ENCODE data around the gene TBC1D2.
A peak's percentile ranks its signal among the peaks of the same experiment; 100 is the strongest.
"Not testable (repeated sequence)": the region's sequence is repeated elsewhere in the genome, so short reads cannot be mapped to it uniquely, and the experiment has no call there.

Gene TBC1D2

DNA sequence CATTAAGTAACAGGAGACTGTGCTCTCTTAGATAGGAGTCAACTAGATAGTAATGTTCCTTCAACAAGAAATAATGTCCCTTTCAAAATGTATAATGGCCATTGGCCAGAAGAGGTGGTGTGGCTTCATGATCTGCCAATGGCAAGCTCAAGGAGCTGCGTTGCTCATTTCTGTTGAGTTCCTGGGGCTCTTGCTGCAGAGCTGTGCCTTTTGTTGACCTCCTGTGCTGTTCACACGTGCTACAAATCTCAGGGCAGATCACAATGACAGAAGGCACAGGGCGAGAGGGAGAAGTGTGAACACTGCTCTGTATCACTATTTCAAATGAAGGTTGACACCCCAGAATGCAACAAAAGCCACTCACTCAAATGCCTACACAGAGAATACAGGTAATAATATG lies 16.0 kb upstream of the TBC1D2 start:
- no peak for DNase-seq

DNA sequence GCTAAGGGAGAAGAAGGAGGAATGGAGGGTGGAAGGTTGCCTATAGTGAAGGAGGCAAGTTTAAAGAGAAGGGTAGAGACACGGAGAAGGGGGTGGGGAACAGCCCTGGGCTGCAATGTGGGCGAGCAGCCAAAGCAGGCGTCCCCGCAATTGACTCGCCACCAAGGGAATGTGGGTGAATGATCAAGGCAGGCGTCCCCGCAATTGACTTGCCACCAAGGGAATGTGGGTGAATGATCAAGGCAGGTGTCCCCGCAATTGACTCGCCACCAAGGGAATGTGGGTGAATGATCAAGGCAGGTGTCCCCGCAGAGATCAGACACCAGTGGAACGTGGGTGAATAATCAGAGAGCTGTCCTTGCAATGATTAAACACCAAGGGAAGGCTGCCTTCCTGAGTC lies 14.8 kb upstream of the TBC1D2 start:
- DNase-seq: not testable (repeated sequence)

DNA sequence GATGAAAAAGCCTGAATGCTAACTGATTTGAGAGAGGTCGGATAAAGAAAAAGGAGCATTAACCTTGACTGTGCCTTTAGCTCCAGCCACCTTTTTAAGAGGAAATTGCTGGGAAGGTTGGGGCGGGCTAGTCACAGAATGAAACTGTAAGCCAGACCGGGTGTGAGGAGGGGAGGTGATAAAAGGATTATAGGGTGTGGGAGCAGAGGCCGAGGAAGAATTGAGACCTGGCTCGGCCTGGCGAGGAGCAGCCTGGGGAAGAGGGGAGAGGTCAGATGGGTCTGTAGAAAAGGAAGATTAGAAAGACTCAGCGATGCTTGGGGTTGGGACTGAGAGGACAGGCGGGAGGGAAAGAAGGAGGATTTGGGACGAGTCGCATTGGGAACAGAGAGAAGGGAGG lies 14.2 kb upstream of the TBC1D2 start:
- not testable (repeated sequence) for DNase-seq

DNA sequence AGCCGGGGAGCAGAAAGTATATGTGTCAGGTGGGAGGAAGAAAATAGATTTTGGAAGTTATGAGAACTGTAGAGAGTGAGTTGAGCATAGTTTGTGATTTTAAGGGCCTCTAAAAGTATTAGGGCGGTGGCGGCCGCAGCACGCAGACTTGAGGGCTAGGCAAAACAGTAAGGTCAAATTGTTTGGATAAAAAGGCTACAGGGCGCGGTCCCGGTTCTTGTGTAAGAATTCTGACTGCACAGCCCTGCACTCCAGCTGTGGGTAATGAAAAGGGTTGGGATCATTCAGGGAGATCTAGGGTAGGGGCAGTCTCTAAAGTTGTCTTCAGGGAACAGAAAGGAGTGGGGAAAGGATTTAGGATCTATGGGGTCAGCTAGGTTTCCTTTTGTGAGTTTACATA lies 12.1 kb upstream of the TBC1D2 start:
- DNase-seq: not testable (repeated sequence)

DNA sequence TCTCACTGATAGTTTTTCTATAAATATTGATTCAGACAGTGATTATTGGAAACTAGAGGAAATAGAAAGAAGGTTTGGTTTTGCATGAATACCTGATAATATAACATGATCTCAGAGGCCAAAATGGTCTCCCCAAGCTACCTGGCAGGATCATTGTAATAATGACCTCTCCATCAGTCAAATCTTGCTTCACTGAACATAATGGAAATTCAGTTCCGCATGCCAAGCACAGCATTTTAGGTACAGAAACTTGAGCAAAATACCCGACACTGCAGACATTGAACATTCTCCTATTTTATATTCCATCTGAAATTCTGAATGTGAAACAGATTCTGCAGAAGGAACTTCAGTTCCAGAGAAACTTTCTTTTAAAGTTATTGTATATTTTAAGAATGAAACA lies 9.1 kb upstream of the TBC1D2 start:
- DNase-seq: no peak

GRCh38 chr9:98263482-98264357 lies 8.3 kb upstream of the TBC1D2 start:
- peak in 1 of 2 experiments; percentile 62 for DNase-seq

DNA sequence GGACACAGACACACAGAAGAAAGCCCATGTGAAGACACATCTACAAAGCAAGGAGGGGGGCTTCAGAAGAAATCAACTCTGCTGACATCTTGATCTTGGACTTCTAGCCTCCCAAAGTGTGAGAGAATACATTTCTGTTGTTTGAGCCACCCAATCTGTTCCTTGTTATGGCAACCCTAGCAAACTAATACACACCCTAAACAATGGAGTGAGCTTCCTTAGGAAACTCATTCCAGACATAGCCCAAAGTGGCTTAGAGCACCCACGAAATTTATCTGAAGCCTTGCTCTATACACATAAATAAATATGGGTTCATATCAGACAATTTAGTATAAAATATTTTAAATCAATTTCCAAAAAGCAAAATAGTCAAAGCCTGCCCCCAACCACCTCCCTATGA lies 7.6 kb upstream of the TBC1D2 start:
- no peak for DNase-seq

DNA sequence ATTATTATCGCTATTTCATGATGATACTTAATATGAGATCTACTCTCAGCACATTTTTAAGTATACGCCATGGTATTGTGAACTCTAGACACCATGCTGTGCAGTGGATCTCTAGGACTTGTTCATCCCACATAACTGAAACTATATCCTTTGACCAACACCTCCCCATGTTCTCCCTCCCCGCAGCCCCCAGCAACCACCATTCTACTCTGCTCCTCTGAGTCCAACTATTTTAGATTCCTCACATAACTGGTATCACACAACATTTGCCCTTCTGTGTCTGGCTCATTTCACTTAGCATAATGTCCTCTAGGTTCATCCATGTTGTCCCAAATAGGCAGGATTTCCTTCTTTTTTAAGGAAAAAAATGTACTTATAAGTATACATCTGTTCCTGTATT lies 6.6 kb upstream of the TBC1D2 start:
- no peak for DNase-seq

GRCh38 chr9:98260635-98261034 lies 5.2 kb upstream of the TBC1D2 start:
- DNase-seq: no peak

GRCh38 chr9:98259791-98260190 lies 4.3 kb upstream of the TBC1D2 start:
- DNase-seq: no peak

GRCh38 chr9:98256756-98257155 lies 1.3 kb upstream of the TBC1D2 start:
- DNase-seq: peak; percentile 11 to 37

DNA sequence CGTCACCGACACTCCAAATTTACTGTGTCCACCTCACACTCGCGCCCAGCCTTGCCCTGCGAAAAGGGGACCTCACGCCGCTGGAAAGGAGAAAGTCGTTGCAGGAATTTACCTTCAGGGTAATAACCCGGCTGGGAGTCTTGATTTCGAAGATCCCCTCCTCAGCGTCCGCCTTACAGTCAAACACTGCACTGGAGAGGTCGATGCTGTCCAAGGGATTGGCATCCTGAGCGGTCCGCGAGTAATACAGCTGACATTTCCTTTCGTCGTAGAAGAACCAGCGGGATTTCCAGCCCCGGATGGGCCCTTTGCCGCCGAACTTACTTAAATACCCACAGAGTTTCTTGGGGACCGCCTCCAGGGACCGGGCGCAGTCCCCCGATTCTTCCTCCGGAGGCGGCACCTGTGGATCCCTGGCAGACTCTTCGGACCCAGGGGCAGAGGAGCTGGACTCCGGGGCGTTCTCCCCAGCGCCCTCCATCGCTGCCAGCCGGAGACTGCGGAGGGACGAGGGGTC lies 330 bp downstream of the TBC1D2 start:
- DNase-seq: peak in 1 of 2 experiments; percentile 47

GRCh38 chr9:98254228-98255060 lies 1.0 kb downstream of the TBC1D2 start:
- DNase-seq: no peak

DNA sequence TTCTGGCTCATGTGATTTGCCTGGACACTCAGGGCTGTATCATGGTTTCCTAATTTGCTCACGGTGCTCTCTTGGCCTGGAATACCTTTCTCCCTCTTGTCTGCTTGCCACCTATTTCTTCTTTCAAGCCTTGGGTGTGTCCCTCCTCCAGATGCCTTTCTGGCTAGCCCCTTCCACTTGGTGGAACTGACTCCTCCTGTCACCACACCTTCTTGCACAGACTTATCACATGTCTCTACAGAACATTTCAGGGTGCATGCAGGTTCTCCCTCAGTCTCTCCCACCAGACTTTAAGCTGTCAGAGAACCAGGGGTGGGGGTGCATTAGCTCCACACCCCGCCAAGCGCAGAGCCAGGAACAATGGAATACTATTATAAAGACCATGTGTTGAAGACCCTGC lies 1.9 kb downstream of the TBC1D2 start:
- DNase-seq: no peak

- DNase-seq: no peak
Measured at GRCh38 chr9:98251551-98251950, 3.9 kb downstream of the TBC1D2 start.

GRCh38 chr9:98249771-98250170 lies 5.7 kb downstream of the TBC1D2 start:
- DNase-seq: no peak

GRCh38 chr9:98248737-98249474 lies 6.5 kb downstream of the TBC1D2 start:
- no peak for DNase-seq

GRCh38 chr9:98247831-98248657 lies 7.4 kb downstream of the TBC1D2 start:
- DNase-seq: no peak

GRCh38 chr9:98242426-98242825 lies 13.0 kb downstream of the TBC1D2 start:
- no peak for DNase-seq

DNA sequence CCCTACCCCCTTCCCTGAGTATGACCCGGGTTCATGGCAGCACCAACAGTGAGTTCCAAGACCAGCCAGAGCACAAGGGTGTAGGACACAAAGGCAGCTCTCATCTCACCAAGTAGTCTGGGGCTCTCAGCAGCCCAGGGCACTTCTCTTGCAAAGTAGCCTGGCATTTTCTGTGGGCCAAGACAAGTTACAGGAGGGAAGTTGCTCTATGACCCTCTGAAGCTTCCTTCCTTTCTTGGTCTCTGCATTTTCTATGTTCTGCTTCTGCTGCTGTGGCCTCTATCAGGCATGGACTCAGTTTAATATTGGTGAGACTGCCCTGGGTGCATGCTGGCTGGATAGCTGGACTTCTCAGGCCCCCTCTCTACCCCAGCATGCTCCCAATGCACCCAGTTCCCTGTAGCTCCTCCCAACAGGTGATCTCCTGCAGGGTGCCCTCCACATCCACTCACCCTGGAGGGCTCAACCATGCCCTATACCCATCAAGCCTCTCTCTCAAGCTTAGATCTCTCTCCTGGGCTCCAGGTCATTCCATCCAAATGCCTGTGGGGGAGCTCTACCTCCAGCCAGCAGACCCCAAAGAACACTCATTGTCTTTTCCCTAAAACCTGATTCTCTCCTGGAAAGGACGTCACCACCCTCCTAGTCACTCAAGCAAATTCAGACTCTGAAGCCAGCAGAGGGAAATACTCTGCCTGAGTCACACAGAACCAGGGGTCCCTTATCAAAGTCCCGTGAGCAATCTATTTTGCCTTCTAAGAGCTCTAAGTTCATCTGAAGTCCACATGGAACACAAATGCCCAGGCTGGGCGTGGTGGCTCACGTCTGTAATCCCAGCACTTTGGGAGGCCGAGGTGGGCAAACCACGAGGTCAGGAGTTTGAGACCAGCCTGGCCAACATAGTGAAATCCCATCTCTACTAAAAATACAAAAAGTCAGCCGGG lies 13.8 kb downstream of the TBC1D2 start:
- no peak for DNase-seq

- DNase-seq: no peak
Measured at GRCh38 chr9:98240475-98240874, 15.0 kb downstream of the TBC1D2 start.
